SIG-M5 (cell line): Measurements from ENCODE around the gene C20orf173.
A peak's percentile ranks its signal among the peaks of the same experiment; 100 is the strongest.
"Not testable (repeated sequence)": the region's sequence is repeated elsewhere in the genome, so short reads cannot be mapped to it uniquely, and the experiment has no call there.

Experiments
- DNase-seq: peaks from one replicate; lab custom pipeline; 2025; lab: John Stamatoyannopoulos, UW

C20orf173 gene

DNA sequence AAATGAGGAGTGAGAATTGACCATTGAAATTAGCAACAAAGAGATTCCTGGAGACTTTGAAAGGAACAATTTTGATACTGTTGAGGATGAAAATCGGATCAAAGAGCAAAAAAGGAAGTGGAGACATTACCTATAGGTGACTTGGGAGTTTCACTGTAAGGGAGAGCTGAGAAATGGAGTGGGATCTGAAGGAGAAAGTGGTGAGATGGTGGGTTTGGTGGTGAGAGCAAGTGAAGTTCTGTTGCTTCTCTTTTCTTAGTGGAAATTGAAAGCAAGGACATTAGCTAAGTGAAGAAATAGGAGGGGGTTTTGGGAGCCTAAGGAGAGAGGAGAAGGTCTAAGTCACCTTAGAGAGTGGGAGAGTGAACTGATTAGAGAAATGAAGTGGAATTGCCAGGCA lies 16.7 kb upstream of the C20orf173 start:
- no peak for DNase-seq

DNA sequence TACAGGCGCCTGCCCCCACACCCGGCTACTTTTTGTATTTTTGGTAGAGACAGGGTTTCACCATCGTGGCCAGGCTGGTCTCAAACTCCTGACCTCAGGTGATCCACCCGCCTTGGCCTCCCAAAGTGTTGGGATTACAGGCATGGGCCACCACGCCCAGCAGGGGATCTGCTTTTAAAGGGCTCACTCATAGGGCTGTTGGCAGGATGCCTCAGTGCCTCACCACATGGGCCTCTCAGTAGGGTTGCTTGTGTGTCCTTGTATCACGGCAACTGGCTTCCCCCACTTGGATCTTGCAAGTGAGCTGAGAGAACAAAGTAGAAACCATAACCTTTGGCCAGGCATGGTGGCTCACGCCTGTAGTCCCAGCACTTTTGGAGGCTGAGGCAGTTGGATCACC lies 15.5 kb upstream of the C20orf173 start:
- not testable (repeated sequence) for DNase-seq

DNA sequence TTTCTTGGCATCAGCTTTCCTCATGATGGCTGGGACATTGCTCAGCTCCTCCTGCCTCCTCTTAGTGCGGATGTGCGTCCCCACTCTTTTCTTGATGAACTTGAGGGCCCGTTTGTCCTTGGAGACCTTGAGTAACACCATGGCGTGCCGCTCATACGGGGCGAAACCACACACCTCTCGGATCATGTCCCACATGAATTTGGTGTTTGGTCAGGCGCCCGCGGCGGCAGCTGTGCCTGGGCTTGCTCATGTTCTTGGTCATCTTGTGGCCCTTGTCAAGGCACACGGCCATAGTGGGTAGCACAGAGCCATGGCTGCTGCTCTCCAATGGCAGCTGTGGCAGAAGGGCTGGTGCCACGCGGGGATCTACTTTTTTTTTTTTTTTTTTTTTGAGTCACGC lies 15.0 kb upstream of the C20orf173 start:
- no peak for DNase-seq

DNA sequence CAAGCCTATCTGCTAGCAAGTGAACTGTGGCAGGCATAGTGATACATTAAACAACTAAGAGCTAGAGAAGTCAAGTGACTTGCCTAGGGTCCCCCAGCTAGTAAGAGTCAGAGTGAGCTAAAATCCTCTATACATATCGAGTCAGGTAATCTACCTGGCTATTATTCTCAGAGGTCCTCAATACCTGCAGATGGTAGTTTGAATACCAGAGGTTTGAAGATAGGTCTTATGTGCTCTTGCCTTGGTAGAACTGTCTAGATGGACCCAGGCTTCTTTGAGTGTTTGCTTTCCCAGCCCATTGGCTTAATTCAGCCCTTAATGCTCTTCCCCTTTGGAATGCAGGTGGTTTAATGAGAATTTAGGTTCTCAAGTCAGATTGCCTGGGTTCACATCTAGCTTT lies 13.5 kb upstream of the C20orf173 start:
- DNase-seq, result no peak

DNA sequence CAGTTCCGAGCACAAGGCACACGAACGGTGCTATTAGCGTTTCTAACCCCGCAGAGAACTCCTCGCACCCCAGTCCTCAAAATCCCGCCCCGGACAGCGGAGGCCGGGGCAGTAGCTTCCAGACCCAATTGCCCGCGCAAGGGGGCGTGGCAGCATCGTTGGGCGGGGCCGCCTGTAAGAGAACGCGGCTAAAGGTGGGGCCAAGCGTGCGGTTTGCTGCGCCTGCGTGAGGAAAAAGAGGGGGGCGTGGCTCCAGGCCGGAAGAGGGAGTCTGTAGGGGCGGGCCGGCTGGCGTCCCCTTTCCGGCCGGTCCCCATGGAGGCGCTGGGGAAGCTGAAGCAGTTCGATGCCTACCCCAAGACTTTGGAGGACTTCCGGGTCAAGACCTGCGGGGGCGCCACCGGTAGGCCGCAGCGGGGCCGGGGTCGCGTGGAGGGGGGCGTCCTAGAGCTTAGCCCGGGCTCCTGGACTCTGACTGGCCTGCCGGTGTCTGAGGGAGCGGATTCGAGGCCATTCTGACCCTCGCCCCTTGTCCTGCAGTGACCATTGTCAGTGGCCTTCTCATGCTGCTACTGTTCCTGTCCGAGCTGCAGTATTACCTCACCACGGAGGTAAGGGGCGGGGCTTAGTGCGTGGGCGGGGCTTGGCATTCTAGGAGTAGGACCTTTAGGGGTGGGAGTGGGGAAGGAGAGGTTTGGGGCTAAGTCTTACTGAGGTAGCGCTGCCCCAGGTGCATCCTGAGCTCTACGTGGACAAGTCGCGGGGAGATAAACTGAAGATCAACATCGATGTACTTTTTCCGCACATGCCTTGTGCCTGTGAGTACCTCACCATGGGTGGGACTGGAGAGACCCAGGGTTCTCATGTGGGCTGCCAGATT lies 12.6 kb upstream of the C20orf173 start, which contains the start of gene ERGIC3:
Gene ERGIC3, plus strand, starts transcription at position 296 of the 880 bp plus-strand sequence. Its CDS starts 20 bp downstream, at position 316.
- peak; percentile 85 for DNase-seq

DNA sequence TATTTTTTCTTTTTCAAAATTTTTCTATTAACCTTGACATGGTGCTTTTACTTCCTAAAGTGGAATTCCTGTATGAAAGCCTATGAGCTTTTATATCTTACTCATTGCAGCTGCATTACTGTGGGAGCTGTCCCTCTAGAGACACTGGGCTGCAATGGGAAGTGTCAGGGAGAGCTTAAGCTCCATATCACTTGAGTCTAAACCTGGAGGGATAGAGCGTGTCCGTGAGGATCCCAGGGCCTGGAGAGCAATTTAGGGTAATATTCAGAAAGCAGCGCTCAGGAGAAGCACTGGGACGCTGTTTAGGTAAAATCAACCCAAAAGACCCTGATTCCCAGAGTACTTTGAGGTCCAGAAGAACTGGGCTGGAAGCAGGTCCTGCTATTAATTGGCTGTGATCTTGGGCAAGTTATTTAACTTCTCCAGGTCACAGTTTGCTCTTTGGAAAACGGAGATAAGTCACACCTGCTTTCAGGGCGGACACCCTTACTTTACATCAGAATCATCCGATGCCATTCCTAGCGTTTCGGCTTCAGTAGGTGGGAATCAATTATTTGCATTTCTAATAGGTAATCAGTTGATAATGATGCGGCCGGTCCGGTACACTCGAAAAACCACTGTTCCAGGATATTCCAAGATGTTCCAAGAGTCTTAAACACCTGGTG lies 11.8 kb upstream of the C20orf173 start:
- no peak for DNase-seq

DNA sequence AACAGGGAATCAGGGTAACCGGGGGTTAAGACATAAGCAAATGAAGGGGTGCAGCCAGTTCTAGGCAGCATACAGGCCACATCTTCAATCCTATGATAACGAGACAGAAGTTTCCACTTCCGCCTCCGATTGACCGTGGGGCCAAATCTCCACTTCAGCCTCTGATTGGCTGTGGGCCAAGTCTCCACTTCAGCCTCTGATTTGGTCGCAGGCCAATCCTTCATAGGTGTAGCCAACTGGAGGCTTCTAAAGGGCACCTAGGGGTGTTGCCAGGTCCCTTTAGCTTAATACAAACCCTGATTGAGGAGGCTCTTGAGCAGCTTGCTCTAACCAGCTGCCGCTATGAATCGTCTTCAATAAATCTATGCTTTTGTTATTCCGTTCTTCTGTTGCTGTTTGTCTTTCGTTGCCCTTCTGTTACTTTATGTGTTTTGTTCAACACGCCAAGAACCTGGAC lies 10.3 kb upstream of the C20orf173 start:
- no peak for DNase-seq

DNA sequence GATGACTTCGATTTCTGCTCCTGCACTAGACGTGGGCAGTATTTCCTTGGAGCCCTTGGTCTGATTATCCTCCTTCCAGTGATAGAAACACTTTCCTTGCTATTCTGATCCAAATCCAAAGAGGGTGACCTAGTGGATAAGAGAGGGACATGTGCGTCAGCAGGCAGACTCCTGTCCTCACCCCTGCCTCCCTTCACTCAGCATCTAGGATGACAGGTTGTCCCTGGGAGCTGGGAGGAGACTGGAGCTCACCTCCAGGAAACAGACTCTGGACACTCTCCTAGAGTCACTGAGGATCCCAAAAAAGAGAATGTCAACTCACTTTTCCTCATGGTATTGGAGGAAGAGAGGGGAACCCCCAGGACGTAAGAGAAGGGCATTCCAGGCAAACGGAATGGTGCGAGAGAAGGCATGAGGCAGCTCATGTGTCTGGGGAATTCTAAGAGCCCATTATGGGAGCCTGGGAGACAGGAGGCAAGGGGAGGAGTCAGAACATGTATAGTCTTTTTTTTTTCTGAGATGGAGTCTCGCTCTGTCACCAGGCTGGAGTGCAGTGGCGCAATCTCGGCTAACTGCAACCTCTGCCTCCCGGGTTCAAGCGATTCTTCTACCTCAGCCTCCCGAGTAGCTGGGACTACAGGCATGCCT lies 2.2 kb downstream of the C20orf173 start:
- DNase-seq, result no peak

DNA sequence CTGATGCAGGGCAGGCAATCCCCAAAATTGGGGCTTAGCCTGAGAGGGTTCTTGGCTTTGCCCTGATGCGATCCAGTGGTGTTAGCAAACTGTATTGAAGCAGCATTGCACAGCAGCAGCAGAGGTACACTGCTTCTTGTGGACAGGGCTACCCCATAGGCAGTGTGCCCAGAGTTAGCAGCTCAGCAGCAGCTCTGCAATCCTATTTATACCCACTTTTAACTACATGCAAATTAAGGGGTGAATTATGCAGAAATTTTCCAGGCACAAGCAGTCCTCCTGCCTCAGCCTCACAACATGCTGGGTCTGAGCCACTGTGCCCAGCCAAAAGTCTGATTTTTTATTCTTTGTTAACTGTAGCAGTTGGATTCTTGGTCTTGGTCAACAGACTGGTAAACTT lies 3.8 kb downstream of the C20orf173 start:
- no peak for DNase-seq

DNA sequence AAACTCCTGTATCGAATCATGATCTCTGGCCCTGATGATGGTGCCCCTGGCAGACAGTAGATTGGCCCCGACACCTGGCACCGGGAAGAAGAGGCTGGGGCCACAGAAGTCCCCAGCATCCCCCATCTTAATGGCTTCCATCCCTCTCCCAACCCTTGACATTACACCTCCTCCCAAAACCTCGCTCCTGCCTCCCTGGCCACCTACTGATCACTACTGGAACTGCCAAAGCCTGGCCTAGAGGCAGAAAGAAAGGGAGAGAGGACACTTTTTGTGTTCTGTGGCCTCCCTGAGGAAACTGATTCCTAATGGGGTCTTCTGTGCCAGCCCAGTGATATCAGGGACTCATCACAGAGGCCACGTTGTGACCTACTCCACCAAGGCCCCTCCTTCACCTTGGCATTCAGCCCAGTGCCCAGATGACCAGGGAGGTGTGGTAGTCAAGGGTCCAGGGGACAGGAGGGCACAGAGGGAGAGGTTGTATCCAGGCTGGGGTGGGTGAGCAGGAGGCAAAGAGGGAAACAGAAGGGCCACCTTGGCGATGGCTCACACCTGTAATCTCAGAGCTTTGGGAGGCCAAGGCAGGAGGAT lies 6.1 kb downstream of the C20orf173 start:
- DNase-seq, result no peak

DNA sequence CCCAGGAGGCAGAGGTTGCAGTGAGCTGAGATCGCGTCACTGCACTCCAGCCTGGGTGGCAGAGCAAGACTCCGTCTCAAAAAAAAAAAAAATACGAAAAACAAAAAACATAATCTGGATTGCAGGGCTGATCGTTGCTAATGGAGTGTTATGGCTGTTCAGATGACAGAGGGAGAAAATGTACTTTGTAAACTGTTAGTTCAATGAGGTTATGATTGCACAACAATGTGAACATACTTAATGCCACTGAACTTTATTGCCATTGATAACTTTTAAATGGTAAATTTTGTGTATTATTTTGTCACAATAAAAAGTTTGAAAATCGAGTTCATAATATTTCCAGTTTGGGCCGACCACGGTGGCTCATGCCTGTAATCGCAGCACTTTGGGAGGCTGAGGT lies 10.5 kb downstream of the C20orf173 start:
- DNase-seq, result no peak

DNA sequence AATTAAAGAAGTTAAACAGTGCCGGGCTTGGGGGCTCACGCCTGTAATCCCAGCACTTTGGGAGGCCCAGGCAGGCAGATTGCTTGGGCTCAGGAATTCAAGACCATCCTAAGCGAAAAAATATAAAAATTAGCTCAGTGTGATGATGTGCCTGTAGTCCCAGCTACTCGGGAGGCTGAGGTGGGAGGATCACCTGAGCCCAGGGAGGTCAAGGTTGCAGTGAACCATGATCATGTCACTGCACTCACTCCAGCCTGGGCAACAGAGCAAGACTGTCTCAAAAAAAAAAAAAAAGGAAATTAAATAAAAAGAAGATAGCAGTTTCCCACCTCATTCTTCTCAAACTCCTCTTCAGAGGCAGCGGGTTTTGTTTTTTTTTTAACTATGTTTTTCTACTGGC lies 11.7 kb downstream of the C20orf173 start:
- not testable (repeated sequence) for DNase-seq

DNA sequence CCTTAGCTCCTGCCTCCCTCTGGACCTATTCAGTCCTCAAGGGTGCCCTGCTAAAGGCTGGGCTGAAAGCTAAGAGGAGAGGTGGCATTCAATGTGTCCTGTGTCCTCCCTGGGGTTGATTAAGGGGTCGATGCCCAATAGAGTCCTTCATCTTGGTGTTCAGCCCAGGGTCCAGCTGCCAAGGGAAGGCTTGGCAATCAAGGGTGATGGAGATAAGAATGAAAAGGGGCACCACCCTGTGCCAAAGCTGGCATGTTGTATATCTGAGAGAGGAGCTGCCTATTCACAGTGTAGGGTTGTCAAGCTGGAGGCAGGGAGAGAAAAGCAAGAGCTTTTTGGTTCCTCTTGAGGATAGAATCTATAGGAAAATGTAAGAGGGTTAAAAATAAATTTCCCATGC lies 12.3 kb downstream of the C20orf173 start:
- no peak for DNase-seq

DNA sequence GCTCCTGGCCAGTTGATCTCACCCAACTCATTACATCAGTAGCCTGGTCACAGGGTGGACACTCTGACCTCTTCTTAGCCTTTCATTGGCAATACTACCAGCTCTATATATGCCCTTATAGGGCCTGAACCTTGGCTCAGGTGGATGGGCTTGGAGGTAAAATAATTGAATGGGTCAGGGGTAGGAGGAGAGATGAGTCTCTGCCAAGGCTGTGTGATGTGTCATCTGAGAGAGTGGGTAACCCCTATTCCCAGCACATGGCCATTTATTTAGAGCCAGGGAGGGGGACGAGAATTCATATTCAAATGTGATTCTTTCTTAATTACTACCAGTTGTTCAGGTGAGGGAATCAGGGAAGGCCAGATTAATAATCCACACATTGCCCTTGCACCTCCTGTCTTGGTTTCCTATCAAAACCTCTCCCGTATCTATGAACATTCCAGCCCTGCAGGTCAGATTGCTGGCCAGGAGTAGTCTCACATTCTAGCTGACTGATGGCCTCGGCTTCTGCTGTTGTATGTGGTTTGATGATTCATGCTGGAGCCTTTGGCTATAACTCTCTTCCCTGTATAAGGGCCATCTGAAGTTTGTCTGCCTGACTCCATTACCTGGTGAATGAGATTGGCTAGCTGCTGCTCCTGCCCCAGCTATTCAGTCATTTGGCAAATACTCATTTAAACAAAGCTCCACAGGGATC lies 13.4 kb downstream of the C20orf173 start:
- no peak for DNase-seq

DNA sequence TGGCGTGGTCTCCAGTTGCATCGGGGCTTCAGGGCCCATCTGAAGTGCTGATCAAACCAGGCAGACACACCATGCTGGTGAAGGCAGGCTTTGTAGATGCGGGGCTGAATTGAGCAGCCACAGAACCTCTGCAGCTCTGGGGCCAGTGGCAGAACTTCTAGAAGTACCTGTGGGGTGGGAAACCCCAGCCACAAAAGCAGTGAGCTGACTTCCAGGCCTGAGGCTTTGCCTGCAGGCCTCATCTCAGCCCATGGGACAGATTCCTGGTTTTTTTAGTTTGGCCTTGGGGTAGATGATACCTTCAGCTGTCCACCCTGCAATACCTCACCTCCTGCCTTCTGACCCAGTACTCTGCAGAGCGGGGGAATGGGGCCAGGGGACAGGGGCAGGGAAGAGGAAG lies 14.1 kb downstream of the C20orf173 start:
- no peak for DNase-seq

DNA sequence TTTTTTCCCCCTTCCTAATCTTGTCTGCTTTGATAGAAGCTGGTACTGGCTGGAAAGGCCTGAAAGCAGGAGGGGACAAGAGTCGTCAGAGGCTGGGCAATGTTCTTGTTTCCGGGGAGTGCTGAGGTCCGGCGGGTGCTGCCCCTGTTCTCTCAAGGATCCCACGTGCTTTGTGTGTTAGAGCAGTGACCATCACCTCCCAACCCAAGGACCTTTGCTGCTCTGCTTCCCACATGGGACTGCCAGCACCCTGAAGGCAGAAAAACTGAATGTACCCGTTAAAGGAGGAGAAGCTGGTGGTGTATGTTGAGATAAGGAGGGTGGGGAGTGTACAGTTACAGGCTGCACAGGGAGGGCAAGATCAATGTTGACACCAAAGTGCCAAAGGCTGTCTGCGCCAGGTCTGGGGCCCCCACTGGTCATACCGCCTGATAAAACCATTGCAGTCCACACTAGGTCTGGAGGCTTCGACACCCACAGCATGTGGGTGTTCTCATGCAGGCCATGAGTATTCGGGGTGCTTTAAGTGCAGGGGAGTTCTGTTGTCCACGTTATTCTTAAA lies 15.0 kb downstream of the C20orf173 start:
- DNase-seq, result no peak

DNA sequence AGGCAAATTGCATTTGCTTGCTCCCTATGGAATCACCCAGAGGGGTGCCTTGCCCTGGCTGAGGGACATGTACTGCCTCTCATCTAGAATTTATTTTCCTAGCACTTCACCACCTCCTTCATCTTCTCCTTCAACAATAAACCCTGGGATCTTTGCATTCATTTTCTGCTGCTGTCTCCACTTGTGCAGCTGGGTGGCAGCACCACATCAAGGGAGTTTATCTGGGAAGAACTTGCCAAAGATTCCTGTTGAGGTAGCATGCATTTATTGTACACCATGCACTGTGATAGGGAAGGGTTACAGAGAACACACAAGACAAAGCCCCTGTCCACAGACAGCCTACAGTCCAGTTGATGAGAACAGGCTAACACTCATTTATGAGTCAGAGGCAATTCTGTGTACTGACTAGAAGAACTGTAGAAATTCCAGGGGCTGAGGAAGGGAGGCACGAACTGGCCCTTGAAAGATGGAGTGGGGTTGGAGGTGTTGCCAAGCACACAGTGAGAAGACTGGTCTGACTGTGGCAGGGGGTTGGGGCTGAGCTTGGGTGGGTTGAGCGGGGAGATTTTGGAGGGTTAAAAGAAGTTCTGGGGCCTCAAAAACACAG lies 17.5 kb downstream of the C20orf173 start:
- no peak for DNase-seq

DNA sequence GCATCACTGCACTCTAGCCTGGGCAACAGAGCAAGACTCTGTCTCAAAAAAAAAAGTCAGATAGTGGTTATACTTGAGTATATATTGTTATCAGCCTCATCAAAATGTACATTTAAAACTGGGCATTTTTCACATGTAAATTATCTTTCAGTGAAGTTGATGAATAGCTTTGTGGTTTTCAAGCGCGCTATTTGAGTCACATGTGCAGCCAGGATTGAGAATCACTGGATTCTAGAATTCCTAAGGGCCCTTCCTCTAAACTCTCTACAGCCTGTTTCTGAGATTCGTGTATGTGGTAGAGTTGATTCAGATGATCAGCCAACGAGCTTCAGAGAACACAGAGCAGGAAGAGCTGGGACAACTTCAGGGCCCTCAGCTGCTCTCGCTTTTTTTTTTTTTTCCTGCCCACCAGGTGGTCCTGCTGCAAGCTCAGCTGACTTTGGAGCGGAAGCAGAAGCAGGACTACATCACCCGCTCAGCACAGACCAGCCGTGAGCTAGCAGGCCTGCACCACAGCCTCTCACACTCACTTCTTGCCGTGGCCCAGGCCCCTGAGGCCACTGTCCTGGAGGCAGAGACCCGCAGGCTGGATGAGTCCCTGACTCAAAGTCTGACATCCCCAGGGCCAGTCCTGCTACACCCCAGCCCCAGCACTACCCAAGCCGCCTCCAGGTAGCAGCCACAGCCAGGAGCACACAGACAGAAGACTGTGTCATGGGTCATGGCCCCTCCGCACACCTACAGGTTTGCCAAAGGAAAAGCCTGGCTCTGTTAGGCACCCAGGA lies 18.3 kb downstream of the C20orf173 start:
- no peak for DNase-seq

DNA sequence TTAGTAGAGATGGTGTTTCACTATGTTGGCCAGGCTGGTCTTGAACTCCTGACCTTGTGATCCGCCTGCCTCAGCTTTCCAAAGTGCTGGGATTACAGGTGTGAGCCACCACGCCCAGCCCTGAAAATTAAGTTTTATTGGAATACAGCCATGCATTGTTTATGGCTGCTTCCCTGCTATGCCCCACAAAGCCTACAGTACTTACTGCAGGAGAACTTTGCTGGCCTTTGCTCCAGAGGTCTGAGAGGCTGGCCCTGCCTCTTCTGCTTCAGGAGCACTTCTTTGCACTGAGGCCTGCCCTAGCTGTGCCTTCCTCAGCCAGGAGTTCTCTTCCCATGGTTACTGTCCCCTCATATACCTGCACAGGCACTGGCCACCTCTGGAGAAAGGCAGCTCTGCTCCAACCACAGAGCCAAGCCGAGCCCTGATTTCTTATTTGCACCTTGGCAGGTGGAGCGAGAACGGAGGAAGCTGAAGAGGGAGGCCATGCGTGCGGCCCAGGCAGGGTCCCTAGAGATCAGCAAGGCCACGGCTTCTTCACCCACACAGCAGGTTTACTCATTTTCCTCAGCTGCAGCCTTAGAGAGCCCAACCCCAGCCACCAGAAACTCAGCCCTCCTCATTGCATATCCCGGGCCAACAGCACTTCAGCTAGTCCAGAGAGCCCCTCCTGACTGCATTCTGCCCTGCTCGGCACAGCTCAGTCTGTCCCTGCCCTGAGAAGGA lies 20.8 kb downstream of the C20orf173 start:
- DNase-seq, result no peak
